ENCODE results near the gene PRPF19. TPM values are rescaled to one million over a fixed set of nuclear protein-coding genes. Genes with fewer than 3 reads are reported as not detected.
A peak's percentile ranks its signal among the peaks of the same experiment; 100 is the strongest.

PRPF19 gene
- total and polyA plus RNA-seq, 2 of the 8 experiments (the other 6 are each of a cell fraction or from before 2014, with no cell fraction given): 107 to 141 TPM

- FAIRE-seq (no peak), DNase-seq (ENCODE audit: low read depth in 1 of 2, low spot score in 2 of 2) (no peak)
- Histone ChIP-seq H2AFZ (ENCODE audit: low read length) (no peak overlapping the region), H4K91ac (replicated peaks; ENCODE audit: insufficient read length, low read length) (no peak overlapping the region), H3K23me2 (ENCODE audit: low read depth, low read length) (no peaks in the 10 kb centered on the region), H3K9ac (replicated peaks in 1 of 4; ENCODE audit: extremely low read depth in 1 of 4, low read depth in 3 of 4, low read length in 3 of 4) (no peak overlapping the region), H3K18ac (ENCODE audit: extremely low read depth, low read length) (no peak overlapping the region), H3K79me1 (ENCODE audit: low read depth, low read length) (no peaks in the 10 kb centered on the region), H4K8ac (ENCODE audit: extremely low read depth, insufficient read depth, low read length) (peak overlapping the region; percentile 29; the same call in 1 of the 2 replicates), H3K23ac (ENCODE audit: insufficient read length) (no peak overlapping the region), H3K14ac (ENCODE audit: insufficient read length) (no peak overlapping the region), H3K4me3 (ENCODE audit: extremely low read depth in 1 of 4, insufficient read depth in 2 of 4, low read depth in 3 of 4, low read length in 4 of 4) (no peak overlapping the region), H2BK5ac (ENCODE audit: low read depth, low read length) (no peak overlapping the region), H2BK15ac (ENCODE audit: low read length) (no peak overlapping the region), H2AK5ac (ENCODE audit: low read depth, low read length) (no peak overlapping the region), H2BK20ac (ENCODE audit: low read length) (no peak overlapping the region), H3K27me3 (replicated peaks in 1 of 4; ENCODE audit: control insufficient read depth in 3 of 4, extremely low read depth in 1 of 4, insufficient read depth in 3 of 4, low read length in 3 of 4) (no peaks in the 10 kb centered on the region), H4K5ac (ENCODE audit: insufficient read length, low read depth, low read length) (no peak overlapping the region), H3K9me3 (ENCODE audit: insufficient read depth in 2 of 2, low read depth in 1 of 2, low read length in 1 of 2) (no peaks in the 10 kb centered on the region), H3K4me2 (ENCODE audit: insufficient read depth in 1 of 2, low read depth in 2 of 2, low read length in 2 of 2) (no peak overlapping the region), H2BK120ac (replicated peaks; ENCODE audit: low read depth, low read length) (no peak overlapping the region), H4K20me1 (replicated peaks in 1 of 2; ENCODE audit: control insufficient read depth in 1 of 2, insufficient read depth in 2 of 2, low read length in 2 of 2) (no peaks in the 10 kb centered on the region), H2BK12ac (ENCODE audit: low read depth, low read length) (no peak overlapping the region), H3K4me1 (replicated peaks in 1 of 4; ENCODE audit: control insufficient read depth in 3 of 4, insufficient read depth in 4 of 4, low read length in 3 of 4) (peaks cover 0 to 4% (median 0%) of the 10 kb centered on the region in 4 experiments; a peak in 4 of 7 replicates), H3K4ac (replicated peaks; ENCODE audit: insufficient read length, low read depth, low read length) (no peak overlapping the region), H3K79me2 (ENCODE audit: control insufficient read depth in 1 of 2, insufficient read depth in 2 of 2, low read length in 2 of 2) (no peaks in the 10 kb centered on the region), H3K56ac (replicated peaks; ENCODE audit: insufficient read length, low read depth, low read length) (no peak overlapping the region), H3K27ac (ENCODE audit: low read depth, low read length) (no peak overlapping the region), H3K36me3 (ENCODE audit: control insufficient read depth in 2 of 4, insufficient read depth in 4 of 4, low read length in 3 of 4) (no peaks in the 10 kb centered on the region)
- ChIA-PET POLR2A (ENCODE audit: partially characterized antibody) (interaction anchor here (0.6 to 1.9 kb wide), 5 partner anchors 13 to 37 kb away, joined by 3 to 6 read pairs (median 4); no protein-coding TSS in a partner anchor), CTCF (ENCODE audit: partially characterized antibody) (interaction anchor here (1.1 to 9.5 kb wide), 6 partner anchors 14 to 100 kb away, joined by 3 to 52 read pairs (median 10); no protein-coding TSS in a partner anchor)
- WGBS, 2 experiments (ENCODE audit: extremely low coverage in 1 of 2, insufficient coverage in 1 of 2, insufficient read length in 1 of 2, insufficient replicate concordance in 2 of 2, low coverage in 1 of 2, low lambda C conversion rate in 2 of 2, missing lambda C conversion rate in 1 of 2): 83% methylated on average over 13 of the region's 13 CpGs; no CpG with 5 or more reads in 1 of the 2 experiments
- TF ChIP-seq ZNF274 (IDR thresholded peaks at IDR 0.05; ENCODE audit: borderline replicate concordance, extremely low read depth, low read length): no peak
- no peak for TF ChIP-seq RAD21 (IDR thresholded peaks at IDR 0.05 in 1 of 2, conservative IDR thresholded peaks at IDR 0.05 in 1 of 2; ENCODE audit: low read depth in 2 of 2, low read length in 2 of 2)
- no peak for TF ChIP-seq CREB1 (IDR thresholded peaks at IDR 0.05)
Measured at GRCh38 chr11:60874421-60875365, 31.7 kb downstream of the PRPF19 start.
